DMS153 treated with DMSO at 0.1 percent for 48 hours (cell line): ENCODE data around the gene CRYGA.
"Not testable (repeated sequence)": the region's sequence is repeated elsewhere in the genome, so short reads cannot be mapped to it uniquely, and the experiment has no call there.

Experiments used
- DNase-seq: peaks from one replicate; lab custom pipeline; 2025; ENCODE audit not compliant: unreplicated experiment; lab: John Stamatoyannopoulos, UW

The CRYGA gene

GRCh38 chr2:208164951-208165755 lies 1.8 kb upstream of the CRYGA start:
- no peak for DNase-seq

GRCh38 chr2:208156439-208156838 lies 7.0 kb downstream of the CRYGA start:
- DNase-seq: no peak

GRCh38 chr2:208153156-208153555 lies 10.2 kb downstream of the CRYGA start:
- no peak for DNase-seq

GRCh38 chr2:208150956-208151355 lies 12.4 kb downstream of the CRYGA start:
- DNase-seq: no peak

GRCh38 chr2:208150094-208150493 lies 13.3 kb downstream of the CRYGA start:
- DNase-seq: no peak

- DNase-seq: no peak
Observed at GRCh38 chr2:208148803-208149202, 14.6 kb downstream of the CRYGA start.

GRCh38 chr2:208147759-208148158 lies 15.6 kb downstream of the CRYGA start:
- DNase-seq: no peak

GRCh38 chr2:208147008-208147407 lies 16.4 kb downstream of the CRYGA start:
- no peak for DNase-seq

- no peak for DNase-seq
Observed at GRCh38 chr2:208146006-208146405, 17.4 kb downstream of the CRYGA start, which contains the start of gene CRYGB. Gene CRYGB, minus strand, starts transcription at chr2:208146158. Its CDS starts 38 bp downstream, at chr2:208146120.

- no peak for DNase-seq
Observed at GRCh38 chr2:208142925-208143799, 20.2 kb downstream of the CRYGA start.

- DNase-seq: peak; percentile 84
Observed at GRCh38 chr2:208142240-208142924, 21.0 kb downstream of the CRYGA start.

GRCh38 chr2:208139447-208139846 lies 23.9 kb downstream of the CRYGA start:
- DNase-seq: no peak

GRCh38 chr2:208138334-208138733 lies 25.1 kb downstream of the CRYGA start:
- DNase-seq: not testable (repeated sequence)

- no peak for DNase-seq
Observed at GRCh38 chr2:208136716-208137094, 26.7 kb downstream of the CRYGA start.

GRCh38 chr2:208135794-208136715 lies 27.3 kb downstream of the CRYGA start:
- no peak for DNase-seq

GRCh38 chr2:208134928-208135586 lies 28.3 kb downstream of the CRYGA start:
- DNase-seq: no peak

GRCh38 chr2:208130712-208131110 lies 32.7 kb downstream of the CRYGA start:
- no peak for DNase-seq

GRCh38 chr2:208129744-208130711 lies 33.4 kb downstream of the CRYGA start, which contains the start of gene CRYGC:
Gene CRYGC, minus strand, starts transcription at chr2:208129828. Its CDS starts 36 bp downstream, at chr2:208129792.
- no peak for DNase-seq

- DNase-seq: no peak
Observed at GRCh38 chr2:208128136-208128535, 35.3 kb downstream of the CRYGA start.
